B cell (primary cell): Measurements from ENCODE around the gene SCNN1G. TPM values are rescaled to one million over a fixed set of nuclear protein-coding genes. Genes with fewer than 3 reads are reported as not detected.

Experiments used
- ATAC-seq: fragments of 200-7000 bp; cut with Tn5 transposase; one replicate; pipeline ENCODE4 v1.10.0; 2021; ENCODE audit warnings: low read depth, mild to moderate bottlenecking, moderate number of reproducible peaks, moderate library complexity
- CTCF ChIA-PET: fragments of 350-600 bp; sonication (Branson Sonifier 250); formaldehyde crosslinking; loops from one replicate; lab custom pipeline; 2021; ENCODE audit warnings: antibody characterized with exemption, inconsistent platforms; lab: Charles Lee
- POLR2A ChIA-PET: fragments of 350-600 bp; sonication (Branson Sonifier 250); formaldehyde crosslinking; loops from one replicate; lab custom pipeline; 2021; ENCODE audit warnings: antibody characterized with exemption; lab: Charles Lee
- DNase-seq: peaks from one replicate; pipeline ENCODE4 v3.0.0; 2013
- H2AFZ ChIP-seq: 2 replicates; pipeline ENCODE4 v1.6.1; 2012; ENCODE audit warnings: mild to moderate bottlenecking, low read depth, low read length; ENCODE audit not compliant: insufficient read depth, poor library complexity, severe bottlenecking
- H3K27ac ChIP-seq, 2 donors: 1 replicate in 1 of 2; 2 replicates in 1 of 2; pipeline ENCODE4 v1.5.1; 2012 to 2013; ENCODE audit warnings: low read length in 2 of 2, mild to moderate bottlenecking in 2 of 2, moderate library complexity in 1 of 2
- H3K27me3 ChIP-seq, 4 experiments: fragments of 200-600 bp in 1 of 4; sonication (generic) in 1 of 4; replicated peaks in 1 of 4; 1 replicate in 2 of 4; 2 replicates in 2 of 4; pipeline versions ENCODE4 v1.6.1 to v1.7.0; 2013 to 2016; ENCODE audit warnings: low read length in 3 of 4, mild to moderate bottlenecking in 2 of 4, mixed read lengths in 1 of 4, moderate library complexity in 1 of 4; ENCODE audit not compliant: insufficient read depth in 4 of 4, control insufficient read depth in 3 of 4; ENCODE audit errors: control extremely low read depth in 1 of 4
- H3K36me3 ChIP-seq, 2 experiments: replicated peaks in 1 of 2; 1 replicate in 1 of 2; 2 replicates in 1 of 2; pipeline versions ENCODE4 v1.6.1 to v1.7.1; 2013; ENCODE audit warnings: low read length in 1 of 2; ENCODE audit not compliant: insufficient read depth in 2 of 2, control insufficient read depth in 1 of 2; ENCODE audit errors: control extremely low read depth in 1 of 2, extremely low read depth in 1 of 2
- H3K4me1 ChIP-seq, 2 donors: fragments of 200-600 bp in 1 of 2; sonication (generic) in 1 of 2; 1 replicate in 1 of 2; 2 replicates in 1 of 2; pipeline versions ENCODE4 v1.5.1 to v1.6.1; 2013 to 2017; ENCODE audit warnings: low read length in 2 of 2; ENCODE audit not compliant: control insufficient read depth in 2 of 2, insufficient read depth in 2 of 2
- H3K4me2 ChIP-seq: replicated peaks from 2 replicates; pipeline ENCODE3; 2012; ENCODE audit warnings: mild to moderate bottlenecking, low read depth, low read length; ENCODE audit not compliant: poor library complexity, severe bottlenecking
- H3K4me3 ChIP-seq, 5 experiments: fragments of 200-600 bp in 1 of 5; sonication (generic) in 1 of 5; 1 replicate in 3 of 5; 2 replicates in 2 of 5; pipeline versions ENCODE4 v1.5.1 to v1.7.0; 2011 to 2016; ENCODE audit warnings: low read length in 4 of 5, mild to moderate bottlenecking in 4 of 5, low read depth in 2 of 5, control low read depth in 1 of 5, moderate library complexity in 1 of 5; ENCODE audit not compliant: insufficient read depth in 1 of 5; ENCODE audit errors: control extremely low read depth in 1 of 5, extremely low read depth in 1 of 5
- H3K79me2 ChIP-seq: fragments of 200-600 bp; sonication (generic); one replicate; pipeline ENCODE4 v1.6.0; 2016; ENCODE audit warnings: low read length; ENCODE audit not compliant: control insufficient read depth, insufficient read depth
- H3K9ac ChIP-seq: fragments of 200-600 bp; sonication (generic); 2 replicates; pipeline ENCODE4 v1.6.1; 2017; ENCODE audit warnings: mild to moderate bottlenecking, low read length, moderate library complexity
- H3K9me3 ChIP-seq, 3 donors: one replicate each; pipeline versions ENCODE4 v1.6.1 to v1.7.1; 2013; ENCODE audit warnings: low read length in 2 of 3; ENCODE audit not compliant: control insufficient read depth in 2 of 3, insufficient read depth in 1 of 3; ENCODE audit errors: control extremely low read depth in 1 of 3
- H4K20me1 ChIP-seq: 2 replicates; pipeline ENCODE4 v1.6.0; 2012; ENCODE audit warnings: mild to moderate bottlenecking, low read length; ENCODE audit not compliant: insufficient read depth, control insufficient read depth, poor library complexity, severe bottlenecking
- H3K27ac Mint-ChIP-seq: one replicate; pipeline ENCODE4 v1.8.0; 2021; ENCODE audit warnings: mixed read lengths
- H3K27me3 Mint-ChIP-seq: one replicate; pipeline ENCODE4 v1.8.0; 2021; ENCODE audit warnings: mixed read lengths
- H3K4me1 Mint-ChIP-seq: one replicate; pipeline ENCODE4 v1.8.0; 2021; ENCODE audit warnings: mixed read lengths
- H3K4me3 Mint-ChIP-seq: one replicate; pipeline ENCODE4 v1.8.0; 2021; ENCODE audit warnings: mixed read lengths
- H3K9me3 Mint-ChIP-seq: one replicate; pipeline ENCODE4 v1.8.0; 2022; ENCODE audit warnings: mixed read lengths; ENCODE audit not compliant: insufficient read depth
- EZH2 ChIP-seq: IDR thresholded peaks from 2 replicates; pipeline ENCODE4 v1.6.1; 2012; ENCODE audit warnings: borderline replicate concordance, low read depth, mild to moderate bottlenecking, moderate library complexity, low read length; ENCODE audit not compliant: insufficient read depth, poor library complexity, severe bottlenecking
- WGBS: methylation state at CpG from one replicate; pipeline ENCODE4 v1.1.5; 2013; ENCODE audit warnings: missing lambda C conversion rate; ENCODE audit not compliant: insufficient coverage; 5-methylcytosine and 5-hydroxymethylcytosine counted together
- intact Hi-C: fragments of 100-400 bp; cut with micrococcal nuclease; formaldehyde crosslinking; loops from one replicate; pipeline ENCODE4 v1.10.0; 2022
- polyA plus RNA-seq: library from polyadenylated mRNA; depleted of rRNA; stranded (reverse); fragments of >200 nt; gene quantifications from 2 replicates; pipeline ENCODE4 v1.2.3, GENCODE V29; 2012
- total RNA-seq, 2 donors: library from RNA; stranded (reverse); fragments of 120-200 nt in 1 of 2; gene quantifications; 1 replicate in 1 of 2; 2 replicates in 1 of 2; pipeline versions ENCODE4 v1.2.3 to v1.2.4, GENCODE V29; 2013 to 2022
- TF ChIP-seq, protein P1 (sequence below): fragments of 200-600 bp; IDR thresholded peaks from one replicate; pipeline ENCODE4 v1.8.0; 2022; ENCODE audit warnings: antibody characterized with exemption, mild to moderate bottlenecking

Gene SCNN1G
- total and polyA plus RNA-seq, 2 donors (not counting 1 experiment from before 2014, with no cell fraction given), result not detected

DNA sequence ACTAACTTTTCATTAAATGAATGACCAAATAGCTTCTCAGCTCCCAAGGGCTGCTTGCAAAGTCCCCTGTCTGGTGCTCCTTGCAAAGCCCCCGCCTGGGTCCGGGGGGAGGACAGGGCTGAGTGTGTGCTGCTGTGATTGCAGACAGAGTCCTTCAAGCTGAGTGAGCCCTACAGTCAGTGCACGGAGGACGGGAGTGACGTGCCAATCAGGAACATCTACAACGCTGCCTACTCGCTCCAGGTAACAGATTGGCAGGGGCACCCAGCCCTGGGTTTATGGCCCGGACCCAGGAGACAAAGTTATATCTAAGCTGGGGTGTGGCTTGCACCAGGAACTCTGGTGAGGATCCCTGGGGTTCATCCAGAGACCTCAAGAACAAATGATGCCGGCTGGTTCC is 27.1 kb downstream of the SCNN1G start:
- Mint-ChIP-seq H3K9me3 (no peaks in the 10 kb centered on the region), H3K27ac (no peak overlapping the region), H3K4me3 (no peak overlapping the region), H3K4me1 (no peaks in the 10 kb centered on the region), H3K27me3 (peaks cover 39% of the 10 kb centered on the region)
- Histone ChIP-seq H3K27me3 (peaks cover 0 to 5% (median 0%) of the 10 kb centered on the region in 4 experiments), H3K27ac (no peak overlapping the region), H4K20me1 (no peaks in the 10 kb centered on the region), H2AFZ (no peak overlapping the region), H3K4me1 (no peaks in the 10 kb centered on the region), H3K4me2 (no peak overlapping the region), H3K4me3 (no peak overlapping the region), H3K79me2 (no peaks in the 10 kb centered on the region), H3K9ac (no peak overlapping the region), H3K36me3 (no peaks in the 10 kb centered on the region), H3K9me3 (peaks cover 0 to 2% (median 0%) of the 10 kb centered on the region in 3 donors)
- no peak for TF ChIP-seq EZH2
- TF ChIP-seq, protein P1, sequence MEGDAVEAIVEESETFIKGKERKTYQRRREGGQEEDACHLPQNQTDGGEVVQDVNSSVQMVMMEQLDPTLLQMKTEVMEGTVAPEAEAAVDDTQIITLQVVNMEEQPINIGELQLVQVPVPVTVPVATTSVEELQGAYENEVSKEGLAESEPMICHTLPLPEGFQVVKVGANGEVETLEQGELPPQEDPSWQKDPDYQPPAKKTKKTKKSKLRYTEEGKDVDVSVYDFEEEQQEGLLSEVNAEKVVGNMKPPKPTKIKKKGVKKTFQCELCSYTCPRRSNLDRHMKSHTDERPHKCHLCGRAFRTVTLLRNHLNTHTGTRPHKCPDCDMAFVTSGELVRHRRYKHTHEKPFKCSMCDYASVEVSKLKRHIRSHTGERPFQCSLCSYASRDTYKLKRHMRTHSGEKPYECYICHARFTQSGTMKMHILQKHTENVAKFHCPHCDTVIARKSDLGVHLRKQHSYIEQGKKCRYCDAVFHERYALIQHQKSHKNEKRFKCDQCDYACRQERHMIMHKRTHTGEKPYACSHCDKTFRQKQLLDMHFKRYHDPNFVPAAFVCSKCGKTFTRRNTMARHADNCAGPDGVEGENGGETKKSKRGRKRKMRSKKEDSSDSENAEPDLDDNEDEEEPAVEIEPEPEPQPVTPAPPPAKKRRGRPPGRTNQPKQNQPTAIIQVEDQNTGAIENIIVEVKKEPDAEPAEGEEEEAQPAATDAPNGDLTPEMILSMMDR, result no peak
- ChIA-PET CTCF (no interaction called here), POLR2A (no interaction called here)
- 95% methylated on average over 9 of the region's 9 CpGs for WGBS
- DNase-seq (no peak), ATAC-seq (no peak)
- intact Hi-C loops, result no loop called here

DNA sequence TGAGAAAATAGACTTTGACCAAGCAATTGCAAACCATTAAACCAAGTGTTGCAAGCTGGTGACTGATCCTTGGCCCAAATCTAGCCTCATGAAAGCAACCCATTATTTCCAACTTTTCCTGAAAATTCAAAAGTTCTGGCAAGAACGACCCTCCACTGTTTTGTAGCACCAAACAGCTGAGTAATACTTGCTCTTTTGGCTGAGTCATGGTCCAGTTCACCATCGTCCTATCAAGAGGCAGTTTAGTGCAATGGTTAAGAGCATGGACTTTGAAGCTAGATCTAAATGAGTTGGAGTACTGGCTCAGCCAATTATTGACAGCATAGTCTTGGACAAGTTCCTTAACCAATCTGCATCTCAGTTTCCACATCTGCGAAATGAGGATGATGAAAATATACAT is 31.3 kb downstream of the SCNN1G start:
- POLR2A ChIA-PET, result no interaction called here
- H3K79me2 ChIP-seq, result no peaks in the 10 kb centered on the region
- peaks cover 31% of the 10 kb centered on the region for H3K27me3 Mint-ChIP-seq
- DNase-seq (no peak), ATAC-seq (no peak)
- H3K4me2 ChIP-seq, result no peak overlapping the region
- intact Hi-C loops, result no loop called here
- peaks cover 0 to 3% (median 0%) of the 10 kb centered on the region in 4 experiments for H3K27me3 ChIP-seq
- H2AFZ ChIP-seq, result no peak overlapping the region
- no peak overlapping the region for H3K4me3 Mint-ChIP-seq
- H3K9me3 ChIP-seq, result peaks cover 0 to 5% (median 0%) of the 10 kb centered on the region in 3 donors
- no peak overlapping the region for H3K27ac Mint-ChIP-seq
- CTCF ChIA-PET, result no interaction called here
- H3K27ac ChIP-seq, result no peak overlapping the region
- no peaks in the 10 kb centered on the region for H4K20me1 ChIP-seq
- no peak for TF ChIP-seq EZH2
- TF ChIP-seq, protein P1, result no peak
- H3K9ac ChIP-seq, result no peak overlapping the region
- no peaks in the 10 kb centered on the region for H3K4me1 Mint-ChIP-seq
- H3K36me3 ChIP-seq, result no peaks in the 10 kb centered on the region
- H3K4me1 ChIP-seq, result no peaks in the 10 kb centered on the region
- 79% methylated on average over 2 of the region's 3 CpGs for WGBS
- no peaks in the 10 kb centered on the region for H3K9me3 Mint-ChIP-seq
- no peak overlapping the region for H3K4me3 ChIP-seq
